ENCODE measurements around the gene USPL1. TPM values are rescaled to one million over a fixed set of nuclear protein-coding genes. Genes with fewer than 3 reads are reported as not detected.

USPL1 gene
- total RNA-seq, 1 donor from 2014 or later, result 17.1 TPM

- DNase-seq (ENCODE audit: low spot score), result no peak
These were observed 78.8 kb downstream of the USPL1 start for GRCh38 chr13:30696278-30697176.

GRCh38 chr13:30697177-30697953 lies 79.6 kb downstream of the USPL1 start:
- no peak for DNase-seq (ENCODE audit: low spot score)

- no peak for DNase-seq (ENCODE audit: low spot score)
These were observed 80.3 kb downstream of the USPL1 start for GRCh38 chr13:30697996-30698401.

DNA sequence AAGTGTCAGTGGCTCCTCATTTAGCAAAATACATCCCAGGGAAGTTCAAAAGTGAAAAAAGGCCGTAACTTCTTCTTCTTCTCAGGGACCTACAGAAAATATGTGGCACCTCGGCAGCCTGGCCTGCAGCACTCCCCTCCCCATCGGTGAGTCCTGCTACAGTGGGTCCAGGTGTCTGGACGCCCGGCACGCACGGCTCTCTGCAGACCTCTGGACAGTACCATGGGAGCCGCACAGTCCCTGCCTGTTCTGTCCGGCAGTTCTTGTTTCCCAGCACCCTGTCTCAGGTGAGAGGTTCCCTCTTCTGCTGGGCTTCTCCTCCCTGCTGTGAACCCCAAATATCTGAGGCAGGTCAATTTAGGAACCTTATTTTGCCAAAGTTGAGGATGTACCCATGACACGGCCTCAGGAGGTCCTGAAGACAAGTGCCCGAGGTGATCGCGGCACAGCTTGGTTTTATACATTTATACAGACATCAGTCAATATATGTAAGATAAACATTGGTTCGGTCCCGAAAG lies 80.8 kb downstream of the USPL1 start:
- no peak for DNase-seq (ENCODE audit: low spot score)

- DNase-seq (ENCODE audit: low spot score), result no peak
These were observed 82.6 kb downstream of the USPL1 start for GRCh38 chr13:30700364-30700763.

- DNase-seq (ENCODE audit: low spot score), result no peak
These were observed 84.3 kb downstream of the USPL1 start for GRCh38 chr13:30702006-30702405.

DNA sequence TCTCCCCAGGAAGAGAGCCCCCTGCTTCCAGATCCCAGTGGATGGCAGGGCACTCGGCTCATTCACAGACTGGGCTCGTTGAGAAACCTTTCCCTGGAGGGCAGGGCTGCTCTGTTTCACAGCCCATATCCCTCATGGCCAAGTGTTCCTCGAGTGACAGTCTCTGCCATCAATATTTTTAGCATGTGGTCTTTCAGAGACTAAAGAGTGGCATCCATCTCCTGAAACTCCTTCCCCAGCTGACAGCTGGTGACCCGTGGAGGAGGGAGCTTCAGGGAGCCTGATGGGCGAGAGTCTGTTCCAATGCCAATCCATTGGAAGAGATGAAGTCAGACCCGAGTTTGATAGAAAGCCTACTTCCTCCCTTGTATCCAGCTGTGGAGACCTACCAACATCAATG lies 86.9 kb downstream of the USPL1 start:
- DNase-seq (ENCODE audit: low spot score), result no peak

DNA sequence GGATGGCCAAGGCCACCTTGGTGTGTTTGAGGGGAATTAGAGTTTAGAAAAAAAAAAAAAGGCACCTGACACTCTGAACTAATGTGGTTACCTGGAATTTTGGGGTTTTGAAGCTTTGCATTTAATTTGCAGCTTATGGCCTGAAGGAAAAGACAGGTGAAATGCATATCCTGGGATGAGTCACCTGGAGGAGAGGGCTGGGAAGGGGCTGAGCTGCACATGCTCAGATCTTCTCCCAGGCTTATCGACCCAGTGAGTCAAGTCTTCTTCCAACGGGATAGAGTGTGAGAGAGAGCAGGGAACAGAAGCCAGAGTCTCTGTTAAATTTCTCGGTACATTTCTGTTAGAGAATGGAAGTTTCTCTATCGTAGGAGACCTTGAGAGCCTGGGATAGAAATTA lies 88.0 kb downstream of the USPL1 start:
- DNase-seq (ENCODE audit: low spot score), result no peak

DNA sequence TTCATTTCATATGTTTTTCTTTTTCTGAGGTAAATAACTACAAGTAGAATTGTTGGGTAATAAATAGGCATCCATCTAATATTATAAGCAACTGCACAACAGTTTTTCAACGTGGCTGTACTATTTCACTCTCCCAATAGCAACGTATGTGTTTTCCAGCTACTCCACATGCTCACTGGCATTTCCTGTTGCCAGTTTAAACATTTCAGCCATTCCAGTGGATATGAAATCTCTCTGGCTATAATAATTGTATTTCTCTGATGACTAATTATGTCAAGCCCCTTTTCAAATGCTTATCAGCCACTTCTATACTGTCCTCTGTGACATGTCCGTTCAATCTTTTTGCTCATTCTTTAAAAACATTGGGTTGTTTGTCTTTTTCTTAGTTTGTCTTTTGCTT lies 90.8 kb downstream of the USPL1 start:
- no peak for DNase-seq (ENCODE audit: low spot score)

Other genes starting within 250 kb of the USPL1 start
- gene UBE2L5, start 195.4 kb upstream of the USPL1 start, total RNA-seq, result 0.26 TPM
- 209 TPM for gene HMGB1, start 152.0 kb upstream of the USPL1 start, total RNA-seq
- gene ALOX5AP, start 117.6 kb downstream of the USPL1 start, total RNA-seq, result 66.9 TPM

All from mesenteric fat pad (tissue), 1 donor.